ENCODE data around the gene BUD23.
"Not testable (repeated sequence)": the region's sequence is repeated elsewhere in the genome, so short reads cannot be mapped to it uniquely, and the experiment has no call there.

BUD23 gene

DNA sequence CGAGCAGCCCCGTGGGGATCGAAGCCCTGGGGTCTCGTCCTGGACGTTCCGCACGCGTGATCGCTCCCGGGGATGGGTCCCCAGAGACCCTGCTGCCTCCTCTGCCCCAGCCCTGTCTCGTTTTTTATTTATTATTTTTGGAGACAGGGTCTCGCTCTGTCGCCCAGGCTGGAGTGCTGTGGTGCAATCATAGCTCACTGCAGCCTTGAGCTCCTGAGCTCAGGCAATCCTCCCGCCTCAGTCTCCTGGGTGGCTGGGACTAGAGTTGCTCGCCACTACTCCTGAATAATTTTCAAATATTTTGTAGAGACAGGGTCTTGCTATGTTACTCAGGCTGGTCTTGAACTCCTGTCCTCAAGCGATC is 36.4 kb downstream of the BUD23 start:
- no peak for DNase-seq

DNA sequence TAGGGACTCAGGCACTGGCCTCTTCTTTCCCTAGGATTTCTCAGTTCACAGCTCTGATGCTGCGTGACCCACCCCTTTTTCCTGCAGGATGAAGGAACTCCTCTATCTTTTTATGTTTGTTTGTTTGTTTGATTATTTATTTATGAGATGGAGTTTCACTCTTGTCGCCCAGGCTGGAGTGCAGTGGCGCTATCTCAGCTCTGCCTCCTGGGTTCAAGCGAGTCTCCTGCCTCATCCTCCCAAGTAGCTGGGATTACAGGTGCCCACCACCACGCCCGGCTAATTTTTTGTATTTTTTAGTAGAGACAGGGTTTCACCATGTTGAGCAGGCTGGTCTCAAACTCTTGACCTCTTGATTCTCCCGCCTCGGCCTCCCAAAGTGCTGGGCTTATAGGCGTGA is 37.0 kb downstream of the BUD23 start:
- DNase-seq, result not testable (repeated sequence)

DNA sequence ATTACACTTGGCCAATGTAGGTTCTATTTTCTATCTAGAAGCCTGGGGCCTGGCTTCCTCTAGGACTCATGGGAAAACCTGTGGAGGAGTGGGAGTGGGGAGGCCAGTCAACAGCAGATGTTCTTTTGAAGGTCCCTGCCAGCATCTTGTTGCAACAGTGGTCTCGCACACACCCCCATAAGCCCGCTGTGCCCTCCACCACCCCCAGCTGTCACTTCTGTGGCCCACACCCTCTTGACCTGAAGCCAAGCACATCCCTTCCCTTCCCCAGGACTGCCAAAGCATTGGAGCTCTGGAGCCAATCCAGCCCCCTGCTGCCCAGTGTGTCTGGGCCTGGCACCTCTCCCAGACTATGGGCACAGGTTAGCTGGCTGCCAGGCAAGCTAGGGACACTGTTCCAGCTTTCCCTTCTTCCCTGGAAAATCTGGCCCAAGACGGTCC is 38.0 kb downstream of the BUD23 start:
- no peak for DNase-seq

DNA sequence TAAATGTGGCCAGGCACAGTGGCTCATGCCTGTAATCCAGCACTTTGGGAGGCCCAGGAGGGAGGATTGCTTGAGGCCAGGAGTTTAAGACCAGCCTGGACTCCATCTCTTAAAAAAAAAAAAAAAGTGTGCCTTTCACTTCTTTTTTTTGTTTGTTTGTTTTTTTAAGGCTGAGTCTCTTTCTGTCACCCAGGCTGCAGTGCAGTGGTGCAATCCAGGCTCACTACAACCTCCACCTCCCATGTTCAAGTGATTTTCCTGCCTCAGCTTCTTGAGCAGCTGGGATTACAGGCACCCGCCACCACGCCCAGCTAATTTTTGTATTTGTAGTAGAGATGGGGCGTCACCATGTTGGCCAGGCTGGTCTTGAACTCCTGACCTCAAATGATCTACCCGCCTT is 38.8 kb downstream of the BUD23 start:
- not testable (repeated sequence) for DNase-seq

DNA sequence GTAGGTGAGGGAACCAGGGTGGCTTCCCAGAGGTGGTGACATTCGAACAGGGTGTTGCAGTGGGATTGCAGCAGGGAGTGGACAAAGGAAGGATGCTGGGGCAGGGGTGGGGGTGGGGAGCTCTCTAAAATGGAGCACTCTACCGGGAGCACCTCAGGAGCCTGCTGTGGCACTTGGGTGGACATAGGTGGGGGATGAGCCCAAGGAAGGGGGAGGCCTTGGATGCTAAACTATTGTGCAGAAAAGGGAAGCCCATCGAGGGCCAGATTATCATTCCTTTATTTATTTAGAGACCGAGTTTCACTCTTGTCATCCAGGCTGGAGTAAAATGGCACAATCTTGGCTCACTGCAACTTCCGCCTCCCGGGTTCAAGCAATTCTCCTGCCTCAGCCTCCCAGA is 39.4 kb downstream of the BUD23 start:
- no peak for DNase-seq

DNA sequence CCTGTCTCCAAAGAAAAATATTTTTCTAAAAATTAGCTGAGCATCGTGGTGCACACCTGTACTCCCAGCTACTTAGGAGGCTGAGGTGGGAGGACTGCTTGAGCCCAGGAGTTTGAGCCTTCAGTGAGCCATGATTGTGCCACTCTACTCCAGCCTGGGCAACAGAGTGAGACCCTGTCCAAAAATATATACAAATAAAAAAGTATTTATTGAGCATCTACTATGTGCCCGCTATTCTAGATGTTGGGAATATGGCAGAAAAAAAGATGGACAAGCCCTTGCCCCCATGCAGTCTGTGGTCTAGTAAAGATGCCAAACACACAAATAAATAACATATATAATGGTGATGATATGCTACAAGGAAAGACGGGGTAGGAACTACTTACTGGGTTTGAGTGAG is 40.4 kb downstream of the BUD23 start:
- no peak for DNase-seq

DNA sequence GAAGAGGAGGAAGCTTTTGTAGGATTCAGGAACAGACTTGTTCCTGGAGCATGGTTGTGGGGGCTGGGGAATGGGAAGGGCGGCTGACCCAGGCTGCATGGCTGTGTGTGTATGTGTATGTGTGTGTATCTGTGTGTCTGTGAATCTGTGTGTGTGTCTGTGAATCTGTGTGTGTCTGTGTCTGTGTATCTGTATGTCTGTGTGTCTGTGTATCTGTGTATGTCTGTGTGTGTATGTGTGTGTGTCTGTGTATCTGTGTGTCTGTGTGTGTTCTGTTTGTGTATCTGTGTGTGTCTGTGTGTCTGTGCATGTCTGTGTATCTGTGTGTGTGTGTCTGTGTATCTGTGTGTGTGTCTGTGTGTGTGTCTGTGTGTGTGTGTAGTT is 42.7 kb downstream of the BUD23 start:
- no peak for DNase-seq

DNA sequence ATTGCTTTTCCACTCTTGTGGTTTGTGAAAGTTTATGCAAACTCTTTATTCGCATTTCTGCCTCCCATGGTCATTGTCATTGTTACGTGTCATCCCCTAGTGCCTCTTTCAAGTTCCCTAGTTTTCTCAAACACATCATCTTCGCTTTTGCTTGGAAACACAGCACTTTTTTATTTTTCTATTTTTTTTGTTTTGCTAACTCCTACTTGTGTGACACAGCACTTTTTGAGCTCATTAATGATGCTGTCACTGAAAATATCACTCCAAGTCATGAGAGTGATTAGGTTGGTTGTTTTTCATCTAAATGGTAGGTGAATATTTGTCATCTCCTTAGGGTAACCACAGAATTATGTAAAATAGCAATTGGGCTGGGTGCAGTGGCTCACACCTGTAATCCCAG is 44.6 kb downstream of the BUD23 start:
- DNase-seq, result no peak

DNA sequence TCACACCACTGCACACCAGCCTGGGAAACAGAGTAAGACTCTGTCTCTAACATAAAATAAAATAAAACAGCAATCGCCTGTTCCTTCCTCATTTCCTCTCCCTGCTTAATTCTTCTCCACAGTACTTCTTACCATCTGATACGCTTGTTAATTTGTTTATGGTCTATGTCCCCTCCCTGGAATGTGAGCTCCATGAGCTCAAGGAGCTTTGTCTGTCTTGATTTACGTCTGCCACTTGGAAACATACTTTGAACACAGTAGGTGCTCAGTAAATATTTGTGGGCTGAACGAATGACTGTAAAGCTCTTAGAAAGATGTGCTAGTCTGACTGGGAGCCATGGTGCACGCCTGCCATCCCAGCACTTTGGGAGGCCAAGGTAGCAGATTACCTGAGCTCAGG is 45.2 kb downstream of the BUD23 start:
- DNase-seq, result no peak

DNA sequence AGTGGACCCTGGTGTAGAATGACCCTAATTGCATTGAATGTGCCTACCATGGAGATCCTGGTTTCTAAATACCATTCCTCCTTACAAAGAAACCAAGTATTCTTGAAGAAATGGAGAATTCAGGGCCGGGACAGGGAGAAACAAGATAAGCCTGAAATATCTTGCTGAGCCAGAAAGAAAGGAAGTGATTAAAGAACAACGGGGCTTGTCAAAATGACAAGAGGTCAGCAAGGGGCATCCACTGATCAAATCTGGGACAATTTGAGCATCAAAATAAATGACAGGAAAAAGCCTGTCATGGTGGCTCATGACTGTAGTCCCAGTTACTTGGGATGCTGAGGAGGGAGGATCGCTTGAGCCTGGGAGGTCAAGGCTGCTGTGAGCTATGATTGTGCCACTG is 47.1 kb downstream of the BUD23 start:
- DNase-seq, result no peak

DNA sequence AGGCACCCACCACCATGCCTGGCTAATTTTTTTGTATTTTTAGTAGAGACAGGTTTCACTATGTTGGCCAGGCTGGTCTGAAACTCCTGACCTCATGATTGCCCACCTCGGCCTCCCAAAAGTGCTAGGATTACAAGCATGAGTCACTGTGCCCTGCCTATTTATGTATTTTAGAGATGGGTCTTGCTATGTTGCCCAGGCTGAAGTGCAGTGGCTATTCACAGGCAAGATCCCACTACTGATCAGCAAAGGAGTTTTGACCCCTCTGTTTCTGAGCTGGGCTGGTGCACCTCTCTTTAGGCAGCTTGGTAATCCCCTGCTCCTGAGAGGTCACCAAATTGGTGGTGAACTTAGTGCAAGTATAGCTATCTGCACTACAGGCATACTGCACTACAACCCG is 49.0 kb downstream of the BUD23 start:
- DNase-seq, result no peak

DNA sequence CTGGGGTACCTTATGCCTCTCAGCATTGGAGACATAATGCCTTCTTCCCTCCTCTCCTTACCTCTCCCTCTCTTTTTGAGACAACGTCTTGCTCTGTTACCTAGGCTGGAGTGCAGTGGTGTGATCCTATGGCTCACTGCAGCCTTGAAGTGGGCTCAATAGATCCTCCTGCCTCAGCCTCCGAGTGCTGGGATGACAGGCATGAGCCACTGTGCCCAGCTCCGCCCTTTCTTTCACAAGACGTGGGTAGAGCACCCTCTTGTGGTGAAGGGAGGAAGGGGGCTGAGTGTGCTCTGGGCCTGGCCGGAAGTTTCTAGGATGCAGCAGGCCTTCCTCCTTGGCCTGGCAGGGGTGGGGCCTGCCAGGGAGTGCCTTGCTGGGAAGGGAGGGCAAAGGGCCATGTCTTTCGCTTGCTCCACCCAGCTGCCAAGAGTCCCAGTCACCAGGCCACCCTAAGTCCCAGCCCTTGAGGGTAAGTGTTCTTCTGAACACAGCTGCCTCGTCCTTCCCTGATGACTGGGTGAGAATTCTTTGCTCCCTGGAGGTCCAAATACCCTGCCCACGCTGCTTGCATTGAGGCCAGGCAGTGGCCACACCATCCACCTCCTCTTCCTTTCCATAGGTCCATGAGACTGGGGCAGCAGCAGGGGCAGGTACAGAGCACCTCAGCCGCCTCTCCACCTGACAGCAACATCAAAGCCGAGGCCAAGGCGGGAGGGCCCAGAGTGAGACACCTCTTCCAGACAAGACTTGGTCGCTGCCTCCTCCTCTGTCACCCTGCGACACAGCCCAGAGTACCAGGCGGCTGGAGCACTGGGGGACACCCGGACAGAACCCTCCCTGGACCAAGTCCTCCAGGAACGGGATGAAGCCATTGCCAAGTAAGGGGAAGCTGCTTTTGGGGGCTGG is 51.5 kb downstream of the BUD23 start:
- peak; percentile 92 for DNase-seq

DNA sequence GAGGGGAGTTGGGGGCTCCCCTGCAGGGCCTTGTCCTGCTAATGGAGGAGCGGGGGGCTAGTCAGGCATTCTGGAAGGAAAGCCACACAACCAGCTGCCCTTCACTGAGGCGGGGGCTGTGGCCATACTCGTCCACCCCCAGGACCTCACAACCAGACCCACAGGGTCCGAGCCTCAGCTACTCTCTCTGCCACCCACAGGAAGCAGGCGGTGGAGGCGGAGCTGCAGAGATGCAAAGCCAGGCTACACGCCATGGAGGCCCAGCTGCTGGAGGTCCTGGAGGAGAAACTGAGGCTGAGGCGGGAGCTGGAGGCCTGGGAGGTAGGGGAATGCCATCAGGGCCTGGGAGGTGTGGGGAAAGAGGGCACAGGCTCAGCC is 52.1 kb downstream of the BUD23 start:
- DNase-seq, result no peak

DNA sequence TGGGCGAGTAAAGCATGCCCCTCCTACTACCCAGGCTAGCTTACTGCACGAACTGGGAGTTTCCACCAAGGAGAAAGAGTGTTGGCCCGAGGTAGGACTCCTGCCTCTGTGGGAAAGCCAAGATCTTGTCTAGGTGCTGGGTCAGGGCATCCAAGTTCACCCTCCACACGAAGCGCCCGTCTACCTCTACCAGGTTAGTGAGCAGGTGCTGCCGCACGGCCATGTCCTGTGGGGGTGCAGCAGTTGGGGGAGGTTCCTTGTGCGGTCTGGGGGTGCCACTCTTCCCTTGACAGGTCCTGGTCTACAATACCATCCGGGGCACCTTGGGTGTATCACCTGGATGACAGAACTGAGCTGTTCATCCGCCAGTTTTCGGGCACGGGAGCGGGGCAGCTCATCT is 53.5 kb downstream of the BUD23 start:
- DNase-seq, result no peak

DNA sequence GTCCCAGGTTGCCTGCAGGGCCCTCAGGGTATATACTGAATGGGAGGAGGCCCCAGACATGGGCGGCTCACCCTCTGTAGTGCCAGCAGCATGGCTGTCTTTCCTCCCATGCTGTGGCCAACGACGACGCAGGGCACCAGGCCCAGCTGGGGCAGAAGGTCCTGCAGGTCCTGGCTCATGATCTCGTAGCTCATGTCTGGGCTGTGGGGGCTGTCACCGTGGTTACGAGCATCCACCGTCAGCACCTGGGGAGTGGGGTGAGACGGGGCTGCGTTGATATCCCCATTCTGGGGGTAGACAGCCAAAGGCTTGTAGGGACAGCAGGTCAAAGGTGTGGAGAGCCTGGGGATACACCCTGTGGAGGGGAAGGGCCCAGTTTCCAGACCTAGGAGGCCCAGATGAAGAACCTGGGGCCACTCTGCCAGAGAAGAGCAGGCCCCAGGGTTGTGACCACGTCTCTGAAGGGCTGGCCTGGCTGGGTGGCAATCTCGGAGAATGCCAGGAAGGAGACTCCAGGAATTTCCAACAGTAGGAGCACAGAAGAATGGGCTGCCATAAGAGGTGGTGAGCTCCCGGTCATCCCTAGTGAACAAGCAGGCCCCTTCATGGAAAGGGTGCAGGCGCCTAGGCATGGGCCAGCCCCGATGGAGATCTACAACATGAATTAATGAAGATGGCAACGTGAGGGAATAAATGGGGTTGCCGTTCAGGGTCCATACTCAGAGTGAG is 54.3 kb downstream of the BUD23 start:
- no peak for DNase-seq

DNA sequence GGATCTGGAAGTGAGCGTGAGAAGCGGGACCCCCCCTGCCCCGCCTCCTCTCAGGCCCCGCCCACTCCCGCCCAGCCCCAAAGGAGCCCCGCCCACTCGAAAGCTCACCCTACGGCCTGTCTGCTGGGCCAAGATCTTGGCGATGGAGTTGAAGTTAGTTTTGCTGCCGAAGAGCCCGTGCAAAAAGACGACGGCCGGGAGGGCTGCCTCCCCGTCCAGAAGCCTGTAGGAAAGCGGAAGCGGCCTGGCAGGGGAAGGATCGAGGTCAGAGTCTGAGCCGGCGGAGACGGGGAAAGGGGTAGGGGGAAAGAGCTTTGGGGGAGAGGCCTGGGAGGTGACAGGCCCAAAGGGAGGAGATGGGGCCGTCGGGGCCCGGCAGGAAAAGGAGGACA is 54.8 kb downstream of the BUD23 start:
- peak; percentile 84 for DNase-seq

DNA sequence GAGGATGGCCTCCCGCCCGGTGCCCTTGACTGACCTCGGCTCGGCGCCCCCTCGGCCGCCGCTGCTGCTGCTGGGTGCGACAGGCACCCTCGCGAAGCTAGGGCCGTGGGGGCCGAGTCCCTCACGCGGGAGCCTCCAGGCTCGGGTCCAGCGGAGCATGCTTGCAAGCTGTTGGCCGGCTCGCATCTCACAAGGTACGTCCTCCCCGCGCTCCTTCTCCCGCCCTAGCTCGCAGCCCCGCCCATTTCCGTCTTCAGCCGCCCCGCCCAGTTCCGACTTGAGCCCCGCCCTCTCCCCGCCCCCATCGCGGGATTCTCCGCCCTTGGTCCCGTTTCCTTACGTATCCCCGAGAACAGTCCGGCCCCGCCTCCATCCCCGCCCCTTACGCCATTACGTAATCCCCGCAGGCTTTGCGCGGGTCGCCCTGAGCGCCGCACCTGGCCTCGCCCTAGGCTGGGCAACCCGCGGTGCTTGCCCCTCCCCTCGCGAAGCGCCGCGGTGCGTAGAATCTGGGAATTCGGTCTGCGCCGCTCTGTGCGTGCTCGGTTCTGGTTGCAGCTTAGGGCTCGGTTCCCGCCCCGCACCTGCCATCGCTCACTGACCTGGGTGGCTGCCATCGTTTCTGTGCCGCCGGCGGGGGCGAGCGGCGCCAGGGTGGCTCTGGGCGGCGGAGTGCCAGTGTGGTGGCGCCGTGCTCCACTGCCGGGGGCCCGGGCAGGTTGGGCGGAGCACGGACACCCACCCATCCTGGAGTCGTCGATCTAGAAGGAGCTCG is 55.4 kb downstream of the BUD23 start, which contains the start of gene ABHD11:
Gene ABHD11, minus strand, starts transcription at position 191 of the 775 bp plus-strand sequence. Its CDS starts 32 bp downstream, at position 159.
- peak; percentile 100 for DNase-seq

DNA sequence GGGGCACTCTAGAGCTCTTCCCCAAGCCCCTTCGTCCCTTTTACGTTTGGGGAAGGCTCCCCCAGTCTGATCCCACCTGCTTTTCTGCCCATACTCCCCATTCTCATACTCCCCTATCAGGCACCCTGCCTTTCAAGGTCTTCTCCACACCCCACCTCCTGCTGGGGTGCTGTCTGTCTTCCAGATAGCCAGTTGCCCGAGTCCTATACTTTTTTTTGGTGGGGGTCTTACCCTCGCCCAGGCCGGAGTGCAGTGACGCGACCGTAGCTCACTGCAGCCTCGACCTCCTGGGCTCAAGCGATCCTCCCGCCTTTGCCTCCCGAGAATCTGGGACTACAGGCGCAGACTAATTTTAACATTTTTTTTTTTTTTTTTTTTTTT is 56.0 kb downstream of the BUD23 start:
- DNase-seq, result no peak

DNA sequence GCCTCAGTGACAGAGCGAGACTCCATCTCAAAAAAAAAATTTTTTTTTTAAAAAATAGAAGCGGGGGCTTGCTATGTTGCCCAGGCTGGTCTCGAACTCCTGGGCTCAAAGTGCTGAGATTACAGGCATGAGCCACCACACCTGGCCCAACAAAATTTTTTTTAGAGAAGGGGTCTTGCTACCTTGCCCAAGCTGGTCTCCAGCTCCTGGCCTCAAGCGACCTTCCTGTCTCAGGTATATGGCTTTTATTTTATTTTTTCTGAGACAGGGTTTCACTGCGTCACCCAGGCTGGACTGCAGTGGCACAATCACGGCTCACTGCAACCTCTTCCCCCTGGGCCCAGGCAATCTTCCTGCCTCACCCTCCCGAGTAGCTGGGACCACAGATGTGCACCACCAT is 56.8 kb downstream of the BUD23 start:
- no peak for DNase-seq

DNA sequence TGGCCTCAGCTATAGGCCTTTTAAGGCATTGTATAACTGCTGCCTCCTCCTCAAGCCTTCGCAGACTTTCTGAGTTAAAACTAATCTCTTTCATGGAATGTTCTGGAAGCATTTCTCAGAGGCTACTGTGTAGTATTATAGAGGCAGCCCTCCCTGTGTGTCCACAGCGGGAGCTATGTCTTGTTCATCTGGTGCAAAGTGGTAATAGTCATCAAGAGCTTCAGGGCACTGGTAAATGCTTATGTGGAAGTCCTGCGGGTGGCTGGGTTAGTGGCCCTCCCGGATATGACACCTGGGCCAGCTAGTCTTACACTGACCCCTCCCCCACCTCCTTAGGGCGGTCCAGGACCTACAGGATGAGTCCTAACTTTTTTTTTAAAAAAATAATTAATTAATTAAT is 57.4 kb downstream of the BUD23 start:
- DNase-seq, result no peak

DNA sequence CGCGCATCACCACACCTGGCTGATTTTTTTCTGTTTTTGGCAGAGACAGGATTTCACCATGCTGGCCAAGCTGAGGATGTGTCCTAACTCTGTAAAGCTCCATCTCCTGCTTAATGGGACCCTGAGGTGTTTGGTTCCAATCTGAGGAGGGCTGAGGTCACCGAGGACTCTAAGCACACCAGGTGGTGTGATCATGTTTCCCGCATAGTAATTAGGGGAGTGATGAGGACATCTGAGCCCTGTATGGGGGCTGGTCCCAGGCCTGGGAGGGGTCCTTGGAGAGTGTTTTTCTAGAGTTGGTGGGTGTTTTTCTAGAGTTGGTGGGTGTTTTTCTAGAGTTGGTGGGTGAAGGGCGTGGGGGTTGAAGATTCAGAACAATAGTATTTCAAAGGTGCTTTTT is 58.2 kb downstream of the BUD23 start:
- no peak for DNase-seq

DNA sequence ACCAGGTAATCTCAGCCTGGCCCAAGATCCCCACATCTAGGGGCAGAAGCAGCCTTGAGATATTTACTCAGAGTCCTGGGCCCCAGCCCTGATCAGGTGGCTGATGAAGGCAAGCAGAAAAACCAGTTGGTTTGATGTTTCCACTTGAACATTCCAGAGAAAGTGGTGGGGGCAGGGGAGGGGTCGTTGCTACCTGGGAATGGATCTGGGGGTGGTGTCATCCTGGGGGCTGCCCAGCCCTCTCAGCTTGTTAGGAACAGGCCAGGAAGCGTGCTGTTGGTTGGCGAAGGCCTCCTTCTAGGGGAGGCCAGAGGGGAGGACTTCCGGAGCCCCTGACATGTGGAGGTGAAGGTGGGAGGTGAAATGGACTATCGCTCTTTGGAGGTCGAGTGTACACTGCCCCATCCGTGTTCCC is 58.9 kb downstream of the BUD23 start:
- no peak for DNase-seq

Data from activated effector memory CD4-positive, alpha-beta T cell treated with anti-CD3 and anti-CD28 coated beads, Interleukin-2, amount 50 U/mL, for 16 hours (primary cell).